GM19240 (cell line): ENCODE data around the gene DCD.
"Not testable (repeated sequence)": the region's sequence is repeated elsewhere in the genome, so short reads cannot be mapped to it uniquely, and the experiment has no call there.

Experiments
- DNase-seq: peaks from one replicate; pipeline ENCODE4 v3.0.0; 2011; ENCODE audit warnings: low spot score; ENCODE audit not compliant: insufficient read length

DCD gene

DNA sequence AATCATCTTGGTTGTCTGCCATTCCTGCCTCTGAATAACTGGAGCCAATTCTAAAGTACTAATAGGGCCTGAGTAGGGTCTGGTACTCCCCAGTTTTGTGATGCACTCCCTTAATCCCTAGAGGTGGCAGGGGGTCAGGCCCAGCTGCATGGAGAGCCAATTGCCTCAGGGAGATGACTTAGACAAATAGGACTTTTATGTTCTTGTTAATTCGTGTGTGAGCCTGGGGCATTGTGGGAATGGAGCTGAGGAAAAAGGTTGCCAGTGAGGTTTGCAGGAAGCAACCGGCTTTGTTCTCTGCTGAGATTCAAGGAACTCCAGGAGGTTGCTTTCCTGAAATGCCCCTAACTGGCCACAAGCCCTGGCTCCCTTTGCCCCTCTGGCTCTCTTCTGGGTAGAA, 6.8 kb upstream of the DCD start:
- no peak for DNase-seq

DNA sequence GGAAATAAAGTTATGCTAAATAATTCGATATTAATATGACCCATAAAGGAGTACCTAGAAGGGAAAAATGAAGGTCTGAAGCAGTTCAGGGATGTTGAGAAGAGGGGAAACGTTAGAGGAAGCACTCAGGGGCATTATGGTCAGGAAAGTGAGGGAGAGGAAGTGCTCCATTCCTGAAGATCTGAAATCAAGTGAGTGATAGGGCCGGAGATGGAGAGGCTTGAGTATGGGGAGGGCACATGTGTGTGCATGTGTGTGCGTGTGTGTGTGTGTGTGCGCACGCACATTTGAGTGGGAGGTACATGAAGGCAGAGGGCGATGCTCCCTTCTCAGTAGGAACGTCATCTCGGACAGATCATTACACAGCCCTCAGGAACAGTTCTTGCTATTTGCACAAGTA, 4.9 kb upstream of the DCD start:
- DNase-seq, result no peak

DNA sequence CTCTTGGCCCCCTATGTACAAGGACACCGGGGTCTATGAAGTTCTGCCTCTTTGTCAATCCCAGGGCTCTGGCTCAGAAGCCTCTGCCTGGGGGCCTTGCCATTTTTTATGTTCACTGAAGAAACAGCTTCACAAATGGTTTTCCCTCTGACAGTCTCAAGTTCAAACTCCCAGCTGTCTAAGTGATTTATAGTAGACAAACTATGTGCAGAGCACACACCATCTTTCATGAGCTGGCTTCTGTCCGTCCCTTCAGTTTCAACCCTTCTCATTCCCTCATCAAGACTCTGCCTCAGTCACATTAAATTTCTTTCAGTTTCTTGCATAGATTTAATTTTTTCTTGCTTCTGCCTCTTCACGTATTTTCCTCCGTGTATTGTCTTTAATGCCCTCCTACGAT, 2.7 kb upstream of the DCD start:
- no peak for DNase-seq

DNA sequence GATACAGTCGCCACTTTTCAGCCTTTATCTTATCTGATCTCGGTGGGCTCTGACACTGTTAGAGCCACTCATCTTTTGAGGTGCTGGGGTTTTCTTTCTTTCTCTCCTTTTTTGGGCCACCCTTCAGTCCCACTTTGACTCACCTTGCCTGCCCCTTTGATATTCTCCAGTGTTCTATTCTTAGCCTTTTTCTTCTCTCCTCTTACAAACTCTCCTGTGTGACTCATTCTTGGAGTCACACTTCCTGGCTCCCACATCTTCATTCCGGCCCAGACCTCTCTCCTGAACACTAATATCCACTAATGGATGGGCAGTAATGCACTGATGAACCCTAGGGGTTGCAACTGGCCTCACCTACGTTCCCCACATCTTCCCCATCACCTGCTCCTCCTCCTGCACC, 2.2 kb upstream of the DCD start:
- DNase-seq, result no peak

DNA sequence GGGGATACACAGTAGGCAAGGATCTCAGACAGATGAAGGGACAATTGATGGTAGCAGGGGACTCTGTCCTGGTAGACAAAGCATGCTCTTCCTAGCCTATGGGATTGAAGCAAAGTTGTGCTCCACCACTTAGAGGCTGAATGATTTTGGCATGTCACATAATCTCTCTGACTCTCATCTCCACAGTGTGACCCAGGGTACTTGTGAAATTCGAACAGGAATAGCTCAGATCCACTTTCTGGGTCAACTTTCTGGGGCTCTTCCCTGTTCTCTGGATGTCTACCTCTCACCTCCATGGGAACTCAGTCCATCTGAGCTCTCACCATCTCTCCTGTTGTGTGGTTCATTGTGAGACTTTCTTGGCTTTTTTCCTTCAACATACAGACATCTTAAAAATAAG, 1.7 kb upstream of the DCD start:
- no peak for DNase-seq

DNA sequence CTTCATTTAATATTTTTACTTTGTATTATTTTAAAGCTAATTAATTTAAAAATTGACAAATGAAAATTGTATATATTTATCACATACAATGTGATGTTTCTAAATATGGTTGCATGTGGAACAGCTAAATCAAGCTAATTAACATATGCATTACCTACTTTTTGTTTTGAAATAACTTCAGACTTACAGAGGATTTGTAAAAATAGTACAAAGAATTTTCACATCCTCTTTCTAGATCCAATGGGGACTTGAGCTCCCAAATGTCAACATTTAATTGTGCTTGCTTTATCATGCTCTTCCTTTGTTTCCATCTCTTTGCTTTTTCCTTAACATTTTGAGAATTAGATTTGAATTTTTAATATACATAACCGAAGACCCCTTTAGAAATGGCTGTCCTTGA, 6.6 kb downstream of the DCD start:
- DNase-seq, result no peak

DNA sequence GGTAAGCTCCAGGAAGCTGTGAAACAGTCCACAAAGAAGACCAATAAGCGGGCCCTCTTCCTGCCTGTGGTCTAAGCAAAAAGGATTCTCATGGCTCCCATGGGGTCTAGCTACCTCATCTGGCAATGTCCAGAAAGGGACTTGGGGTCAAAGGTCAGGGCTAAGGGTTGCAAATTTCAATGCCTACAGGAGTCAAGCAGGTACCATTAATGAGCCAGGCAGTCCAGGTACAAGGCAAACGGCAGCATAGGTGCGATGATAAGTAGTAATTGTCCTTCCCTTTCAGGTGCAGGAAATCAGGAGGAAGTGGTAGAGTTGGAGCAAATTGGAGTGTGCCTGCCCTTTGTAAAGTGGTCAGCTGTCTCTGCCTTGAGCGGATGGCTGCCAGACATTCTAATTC, 7.1 kb downstream of the DCD start:
- DNase-seq, result no peak

DNA sequence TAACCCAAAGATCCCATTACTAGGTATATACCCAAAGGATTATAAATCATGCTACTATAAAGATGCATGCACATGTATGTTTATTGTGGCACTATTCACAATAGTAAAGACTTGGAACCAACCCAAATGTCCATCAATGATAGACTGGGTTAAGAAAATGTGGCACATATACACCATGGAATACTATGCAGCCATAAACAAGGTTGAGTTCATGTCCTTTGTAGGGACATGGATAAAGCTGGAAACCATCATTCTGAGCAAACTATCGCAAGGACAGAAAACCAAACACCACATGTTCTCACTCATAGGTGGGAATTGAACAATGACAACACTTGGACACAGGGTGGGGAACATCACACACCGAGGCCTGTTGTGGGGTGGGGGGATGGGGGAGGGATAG, 9.1 kb downstream of the DCD start:
- DNase-seq, result not testable (repeated sequence)

DNA sequence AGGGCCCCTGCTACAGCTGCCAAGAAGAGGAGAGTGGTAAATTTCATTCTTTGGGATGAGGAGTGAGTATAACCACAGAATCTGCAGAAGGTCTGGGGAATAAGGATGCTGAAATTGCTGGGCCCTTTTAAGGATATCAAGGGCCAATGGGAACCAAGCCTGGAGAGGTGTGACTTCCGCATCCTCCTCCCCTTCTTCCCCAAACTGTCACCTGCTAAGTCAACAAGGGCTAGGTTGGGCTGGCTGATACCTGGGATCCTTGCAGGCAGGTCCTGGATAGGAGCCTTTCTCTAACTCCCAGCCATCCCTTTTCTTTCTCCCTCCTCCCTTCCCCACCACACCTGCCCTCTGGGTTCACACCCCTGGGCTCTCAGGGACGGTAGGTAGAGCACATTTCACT, 13.4 kb downstream of the DCD start, which contains the start of gene LACRT:
Gene LACRT, minus strand, starts transcription at position 101 of the 400 bp plus-strand sequence. Its CDS starts 54 bp downstream, at position 47.
- DNase-seq, result no peak

DNA sequence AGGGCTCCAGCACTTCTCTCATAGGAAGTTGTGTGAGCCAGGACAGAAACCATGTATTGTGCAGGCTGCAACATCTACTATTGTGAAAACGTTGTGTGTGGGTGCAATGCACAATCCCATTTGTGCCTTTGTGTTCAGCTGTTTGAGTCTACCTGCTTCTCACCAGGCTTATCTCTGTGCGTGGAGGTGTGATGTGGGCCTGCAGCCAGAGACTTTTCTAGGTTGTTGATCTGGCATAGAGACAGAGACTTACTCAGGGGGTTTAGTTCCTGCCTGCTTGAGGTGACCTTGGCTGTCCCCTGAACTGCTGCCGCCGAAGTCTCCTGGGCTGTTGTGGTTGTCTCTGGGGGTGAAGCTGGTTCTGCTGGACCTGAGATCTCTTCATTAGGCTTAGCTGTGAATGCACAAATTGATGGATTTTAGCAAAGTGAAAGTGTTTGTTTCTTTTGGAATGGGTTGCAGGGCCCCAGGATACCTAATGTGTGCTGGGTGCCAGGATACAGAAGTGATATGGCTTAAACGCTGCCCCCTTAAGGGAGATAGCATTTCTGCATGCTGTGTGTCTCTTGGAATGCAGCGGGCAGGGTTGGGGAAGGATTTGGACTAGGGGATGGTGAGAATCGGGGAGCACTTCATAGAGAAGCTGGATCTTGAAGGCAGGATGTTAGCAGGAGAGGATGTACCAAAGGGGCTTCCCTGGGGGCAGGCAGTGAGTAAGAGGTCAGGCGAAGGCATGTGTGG, 16.0 kb downstream of the DCD start:
- DNase-seq, result no peak

DNA sequence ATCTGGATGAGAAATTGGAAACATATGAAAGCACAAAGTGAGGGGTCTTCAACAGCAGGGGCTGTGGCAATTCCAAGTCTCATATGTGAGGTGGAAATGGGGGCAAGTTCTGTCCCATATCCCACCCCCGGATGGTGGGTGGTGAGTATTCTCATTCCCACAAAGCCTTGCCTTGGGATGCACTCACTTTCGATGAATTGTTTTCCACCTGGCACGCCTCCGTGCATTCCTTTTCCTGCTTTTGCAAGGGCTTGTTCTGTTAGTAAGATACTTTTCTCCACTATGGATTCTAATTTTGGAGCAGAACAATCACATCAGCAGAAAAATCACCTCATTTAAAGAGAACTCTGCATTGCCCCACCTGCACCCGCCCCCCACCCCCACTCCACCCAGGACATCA, 16.6 kb downstream of the DCD start:
- no peak for DNase-seq

DNA sequence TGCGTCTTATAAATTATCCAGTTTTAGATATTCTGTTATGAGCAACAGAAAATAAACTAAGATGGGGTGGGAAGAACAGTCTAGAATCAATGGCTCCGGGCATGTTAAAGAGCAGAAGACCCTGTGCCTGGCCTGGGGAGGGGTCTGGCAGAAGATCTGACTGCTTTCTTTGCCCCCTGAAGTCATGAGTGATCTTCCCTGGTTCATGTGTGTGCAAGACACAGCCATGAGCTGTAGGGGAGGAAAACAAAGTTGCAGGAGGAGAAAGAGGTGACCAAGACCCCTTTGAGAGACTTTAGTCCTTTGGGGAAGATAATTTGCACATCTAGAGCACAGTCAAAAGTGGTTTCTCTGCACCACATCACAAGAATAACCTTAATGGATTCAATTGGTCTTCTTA, 18.2 kb downstream of the DCD start:
- no peak for DNase-seq

DNA sequence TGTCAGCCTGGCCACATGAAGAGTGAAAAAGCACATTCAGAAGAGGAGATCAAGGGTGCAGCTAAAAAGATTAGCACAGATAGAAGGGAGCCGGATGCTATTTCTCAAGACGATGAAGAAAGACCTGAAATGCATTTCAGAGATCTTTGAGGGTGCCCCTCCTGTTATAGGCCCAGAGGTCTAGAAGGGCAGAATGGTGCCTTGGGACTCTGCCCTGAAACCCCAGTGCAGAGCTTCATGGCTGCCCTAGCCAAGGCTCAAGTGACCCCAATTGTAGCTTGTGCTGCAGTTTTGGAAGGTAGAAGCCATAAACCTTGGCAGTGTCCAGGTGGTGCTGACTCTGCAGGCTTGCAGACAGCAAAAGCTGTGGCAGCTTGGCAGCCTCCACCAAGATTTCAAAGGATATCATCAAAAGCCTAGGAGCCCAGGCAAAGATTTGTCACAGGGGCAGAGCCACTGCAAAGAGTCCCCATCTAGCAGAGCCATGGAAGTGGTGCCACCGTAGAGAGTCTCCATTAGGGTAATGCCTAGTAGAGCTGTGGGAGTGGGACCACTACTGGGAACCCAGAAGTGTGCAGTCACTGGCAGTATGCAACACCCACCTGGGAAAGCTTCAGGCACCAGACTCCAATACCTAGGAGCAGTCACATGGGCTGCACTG, 19.8 kb downstream of the DCD start:
- DNase-seq, result no peak

DNA sequence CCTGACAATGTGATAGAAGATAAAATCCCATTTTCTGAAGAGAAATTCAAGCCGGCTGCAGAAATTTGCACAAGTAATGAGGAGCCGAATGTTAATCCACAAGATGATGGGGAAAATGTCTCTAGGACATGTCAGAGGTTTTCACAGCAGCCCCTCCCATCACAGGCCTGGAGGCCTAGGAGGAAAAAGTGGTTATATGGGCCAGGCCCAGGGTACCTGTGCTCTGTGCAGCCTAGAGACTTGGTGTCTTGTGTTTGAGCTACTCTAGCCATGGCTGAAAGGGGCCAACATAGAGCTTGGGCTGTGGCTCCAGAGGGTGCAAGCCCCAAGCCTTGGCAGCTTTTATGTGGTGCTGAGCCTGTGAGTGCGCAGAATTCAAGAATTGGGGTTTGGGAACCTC, 20.9 kb downstream of the DCD start:
- no peak for DNase-seq

DNA sequence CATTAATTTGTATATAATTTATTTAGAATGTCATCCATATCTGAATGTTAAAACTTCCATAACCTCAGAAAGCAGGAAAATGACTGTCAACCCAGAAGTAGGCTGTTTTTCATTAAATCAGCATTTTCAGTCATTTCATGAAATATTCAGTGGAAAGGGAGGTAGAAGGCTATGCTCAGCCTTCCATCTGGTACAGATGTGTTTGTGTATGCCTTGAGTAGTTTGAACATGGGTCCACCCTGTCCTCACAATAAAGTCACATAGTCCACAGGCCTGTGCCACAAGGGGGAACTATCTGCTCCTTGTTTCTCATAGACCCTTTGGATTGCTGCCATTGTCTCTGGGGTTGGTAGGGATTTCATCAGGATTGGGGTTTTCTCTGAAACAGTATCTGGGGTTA, 22.6 kb downstream of the DCD start:
- DNase-seq, result no peak

DNA sequence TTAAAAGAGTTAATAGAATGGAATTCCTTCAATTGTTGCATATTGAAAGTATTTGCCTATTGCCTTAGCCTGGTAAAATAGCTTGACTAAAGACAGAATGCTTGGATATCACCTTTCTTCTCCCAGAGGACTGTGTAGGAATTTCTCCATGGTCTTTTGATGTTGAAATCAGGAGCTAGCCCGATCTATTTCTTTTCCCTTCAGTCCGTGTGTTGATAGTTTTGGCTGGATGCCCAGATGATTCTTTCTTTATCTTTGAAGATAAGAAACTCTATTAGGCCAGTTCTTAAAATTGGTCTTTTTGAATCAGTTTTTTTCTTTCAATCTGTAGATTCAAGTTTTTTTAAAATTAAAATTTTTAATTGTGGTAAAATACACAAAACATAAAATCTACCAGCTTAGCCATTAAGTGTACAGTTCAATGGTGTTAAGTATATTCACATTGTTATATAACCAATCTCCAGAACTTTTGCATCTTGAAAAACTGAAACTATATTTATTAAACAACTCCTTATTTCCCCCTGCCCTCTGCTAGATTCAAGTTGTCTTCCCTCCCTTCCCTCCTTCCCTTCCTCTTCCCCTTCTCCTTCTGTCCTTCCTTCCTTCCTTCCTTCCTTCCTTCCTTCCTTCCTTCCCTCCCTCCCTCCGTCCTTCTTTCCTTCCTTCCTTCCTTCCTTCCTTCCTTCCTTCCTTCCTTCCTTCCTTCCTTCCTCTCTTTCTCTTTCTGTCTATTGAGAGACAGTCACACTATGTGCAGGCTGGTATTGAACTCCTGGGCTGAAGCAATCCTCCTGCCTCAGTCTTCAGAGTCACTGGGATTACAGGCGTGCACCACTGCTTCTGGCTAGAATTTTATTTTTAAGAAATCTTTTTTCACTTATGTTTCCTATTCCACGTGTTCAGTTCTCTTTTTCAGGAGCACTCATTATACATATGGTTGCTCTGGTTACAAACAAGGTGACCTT, 23.6 kb downstream of the DCD start:
- no peak for DNase-seq

DNA sequence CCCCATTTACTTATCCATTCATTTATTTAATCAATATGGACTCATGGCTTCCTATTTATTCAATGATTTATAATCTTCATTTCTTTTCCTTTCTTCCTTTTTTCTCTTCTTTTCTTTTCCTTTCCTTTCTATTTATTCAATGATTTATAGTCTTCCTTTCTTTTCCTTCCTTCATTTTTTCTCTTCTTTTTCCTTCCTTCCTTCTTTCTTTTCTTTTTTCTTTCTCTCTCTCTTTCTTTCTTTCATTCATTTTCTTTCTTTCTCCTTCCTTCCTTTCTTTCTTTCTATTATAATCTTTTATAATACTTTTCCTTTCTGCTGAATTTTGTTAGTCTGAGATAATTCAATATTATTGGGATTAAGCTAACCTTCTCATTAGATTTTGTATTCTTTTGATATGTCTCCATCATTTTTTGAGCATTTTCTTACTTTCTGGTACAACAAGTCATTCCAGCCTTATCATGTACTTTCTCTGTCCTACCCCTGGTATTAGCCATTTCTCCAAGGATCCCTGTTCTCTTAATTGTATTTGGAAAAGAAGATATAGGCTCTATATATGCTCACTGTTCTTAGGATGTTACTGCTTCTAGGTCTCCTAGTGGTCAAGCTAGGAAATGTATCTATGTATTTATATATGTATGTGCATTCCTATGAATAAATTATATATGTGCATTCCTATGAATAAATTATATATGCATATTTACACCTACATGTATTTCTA, 25.5 kb downstream of the DCD start:
- no peak for DNase-seq

DNA sequence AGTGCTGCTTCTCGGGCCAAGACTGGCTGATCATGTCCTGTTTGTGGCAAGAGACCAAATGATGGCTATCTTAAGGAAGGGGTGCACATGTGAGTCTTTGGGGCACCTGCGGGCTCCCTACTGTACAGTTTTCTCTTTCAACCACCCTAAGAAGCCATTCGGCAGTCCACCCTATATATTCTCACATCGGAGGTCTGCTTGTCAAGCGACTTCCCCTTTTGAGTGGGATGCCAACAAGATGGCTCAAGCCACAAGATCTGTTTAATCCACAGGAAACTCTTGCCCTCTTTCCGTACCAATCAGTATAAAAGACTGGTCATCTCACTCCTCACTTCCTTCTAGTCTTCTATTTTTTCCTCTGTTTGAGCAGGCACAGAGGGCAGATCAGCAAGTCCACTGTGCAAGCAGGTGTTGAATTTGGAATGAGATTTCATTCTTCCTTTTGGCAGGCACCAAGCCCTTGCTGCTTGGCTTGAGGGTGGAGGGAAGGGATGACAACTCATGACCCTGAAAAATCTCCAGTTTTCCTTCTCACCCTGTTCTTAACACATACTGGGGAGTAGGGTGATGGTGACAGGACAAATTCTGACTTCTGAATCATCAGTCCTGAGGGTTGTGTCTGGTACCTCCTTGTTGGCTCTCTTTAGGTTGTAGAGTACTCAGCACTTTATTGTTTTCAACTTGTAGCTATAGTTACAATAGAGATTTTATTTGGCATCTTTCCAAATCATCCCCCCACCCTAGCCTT, 31.1 kb downstream of the DCD start:
- no peak for DNase-seq

DNA sequence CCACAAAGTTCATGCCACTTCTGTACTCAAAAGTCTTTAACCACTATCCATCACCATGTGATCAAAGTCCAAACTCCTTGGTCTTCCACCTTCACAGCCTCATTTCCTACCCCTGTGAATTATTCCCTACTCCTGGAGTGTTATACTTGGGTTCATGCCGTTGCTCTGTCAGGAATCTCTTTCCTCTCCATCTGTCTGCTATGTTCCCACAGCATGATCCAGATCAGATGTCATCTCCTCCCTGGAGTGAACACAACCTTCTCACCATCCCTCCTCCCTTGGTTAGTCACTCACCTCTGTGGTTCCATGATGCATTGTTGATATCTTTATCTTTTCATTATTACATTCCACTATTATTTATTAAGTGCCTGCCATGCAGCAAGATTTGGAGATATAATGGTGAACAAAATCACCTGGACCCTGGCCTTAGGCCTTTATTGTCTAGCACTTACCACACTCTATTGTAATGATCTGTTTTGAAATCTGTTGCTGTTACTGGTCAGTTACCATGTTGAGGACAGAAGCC, 35.9 kb downstream of the DCD start:
- DNase-seq, result no peak

DNA sequence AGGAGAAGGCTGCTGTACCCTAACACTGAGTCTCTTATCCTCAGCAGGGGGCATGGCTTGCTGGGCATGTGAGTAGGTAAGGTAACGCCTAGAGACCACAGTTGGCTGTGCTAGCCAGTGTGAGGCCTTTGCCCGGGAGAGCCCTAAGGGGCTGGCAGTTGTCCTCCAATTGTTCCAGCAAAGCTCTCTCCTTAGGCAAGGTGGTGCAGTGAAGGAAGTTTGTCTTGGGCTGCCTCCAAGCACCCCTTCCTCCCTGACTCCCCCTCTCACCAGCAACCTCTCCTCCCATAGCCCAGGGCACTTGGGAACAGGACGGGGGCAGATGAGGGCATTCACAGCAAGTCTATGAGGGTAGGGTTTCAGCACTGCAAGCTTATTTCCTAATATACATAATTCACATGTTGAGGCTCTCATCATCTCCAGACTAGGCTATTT, 36.4 kb downstream of the DCD start:
- no peak for DNase-seq
